Small intestine (tissue), 7 donors: Measurements from ENCODE around the gene DNAH2. TPM values are rescaled to one million over a fixed set of nuclear protein-coding genes. Genes with fewer than 3 reads are reported as not detected.

Experiments used
- DNase-seq, 2 donors: peaks; one replicate each; pipeline versions ENCODE4 v3.0.0 to v3.0.0-alpha.2; 2013
- FAIRE-seq: peaks from 2 replicates; lab custom pipeline; 2012; peaks lifted over from hg19 to GRCh38; lab: Jason Lieb, UNC
- H3K27ac ChIP-seq, 3 donors: one replicate each; pipeline ENCODE4 v1.5.1; 2013; ENCODE audit warnings: low read length in 2 of 3, mild to moderate bottlenecking in 2 of 3, control low read depth in 1 of 3, inconsistent platforms in 1 of 3, low read depth in 1 of 3, moderate library complexity in 1 of 3
- H3K27me3 ChIP-seq, 3 donors: one replicate each; pipeline ENCODE4 v1.6.1; 2013; ENCODE audit warnings: low read length in 3 of 3, inconsistent platforms in 1 of 3; ENCODE audit not compliant: control insufficient read depth in 3 of 3, insufficient read depth in 3 of 3
- H3K36me3 ChIP-seq, 3 donors: one replicate each; pipeline ENCODE4 v1.6.1; 2013; ENCODE audit warnings: low read length in 3 of 3, inconsistent platforms in 1 of 3, low read depth in 1 of 3, mild to moderate bottlenecking in 1 of 3, moderate library complexity in 1 of 3; ENCODE audit not compliant: control insufficient read depth in 3 of 3, insufficient read depth in 2 of 3
- H3K4me1 ChIP-seq, 3 donors: one replicate each; pipeline ENCODE4 v1.6.1; 2013; ENCODE audit warnings: low read length in 2 of 3, inconsistent platforms in 1 of 3, low read depth in 1 of 3, mild to moderate bottlenecking in 1 of 3, moderate library complexity in 1 of 3; ENCODE audit not compliant: control insufficient read depth in 3 of 3, insufficient read depth in 2 of 3
- H3K4me3 ChIP-seq, 3 donors: one replicate each; pipeline ENCODE4 v1.5.1; 2013; ENCODE audit warnings: low read length in 3 of 3, control low read depth in 1 of 3, inconsistent platforms in 1 of 3, low read depth in 1 of 3, mild to moderate bottlenecking in 1 of 3, moderate library complexity in 1 of 3
- H3K9me3 ChIP-seq, 2 donors: one replicate each; pipeline ENCODE4 v1.6.1; 2013; ENCODE audit warnings: low read depth in 1 of 2, low read length in 1 of 2; ENCODE audit not compliant: control insufficient read depth in 2 of 2, insufficient read depth in 1 of 2
- WGBS, 3 donors: extraction: QIAGEN DNeasy Blood & Tissue Kit; methylation state at CpG; one replicate each; pipeline ENCODE4 v1.1.7; 2013; 5-methylcytosine and 5-hydroxymethylcytosine counted together
- polyA plus RNA-seq, 4 donors: library from polyadenylated mRNA; stranded (reverse) in 3 of 4; unstranded in 1 of 4; fragments of 200-250 nt in 3 of 4; fragments of 120-200 nt in 1 of 4; gene quantifications; one replicate each; pipeline versions ENCODE4 v1.2.1 to v1.2.3, GENCODE V29; 2013
- donor health status: healthy with polysubstance abuse.
- donor health status: control.
- donor health status: control.
- donor health status: Bipolar disorder and iron deficiency.
- donor health status: healthy.

Gene DNAH2
- polyA plus RNA-seq, 4 donors = 0.04 to 0.09 TPM; not detected in 2

GRCh38 chr17:7745748-7746470 is 28.4 kb downstream of the DNAH2 start:
- Histone ChIP-seq H3K27ac (no peak overlapping the region), H3K4me3 (no peak overlapping the region), H3K9me3 (peaks cover 0 to 2% of the 10 kb centered on the region in 2 donors), H3K4me1 (no peaks in the 10 kb centered on the region), H3K27me3 (peaks cover 0 to 3% (median 0%) of the 10 kb centered on the region in 3 donors), H3K36me3 (no peaks in the 10 kb centered on the region)
- WGBS, 3 donors = 34 to 64% (median 47%) methylated on average over 7 of the region's 7 CpGs
- FAIRE-seq (no peak), DNase-seq (no peak)

DNA sequence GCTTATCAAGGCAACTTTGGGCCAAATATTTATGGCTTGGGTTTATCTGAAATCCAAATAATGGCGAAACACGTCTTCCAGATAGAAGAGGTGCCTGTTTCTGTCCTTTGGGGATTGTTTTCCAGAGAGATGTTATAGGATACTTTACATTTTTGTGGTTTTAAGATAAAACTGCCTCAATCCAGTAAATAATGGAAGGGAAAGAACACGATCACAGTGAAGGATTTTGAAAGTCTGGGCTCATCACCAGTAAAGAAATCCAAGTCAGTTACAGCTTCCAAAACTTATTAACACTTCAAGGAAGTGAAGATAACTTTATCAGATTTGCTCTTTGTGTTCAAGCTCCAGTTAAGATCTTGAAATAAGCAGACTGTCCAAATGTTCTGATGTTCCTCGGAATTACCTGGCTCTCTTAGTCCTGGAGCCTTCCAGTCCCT is 30.1 kb downstream of the DNAH2 start:
- DNase-seq (no peak), FAIRE-seq (no peak)
- Histone ChIP-seq H3K27me3 (peaks cover 0 to 3% (median 0%) of the 10 kb centered on the region in 3 donors), H3K36me3 (no peaks in the 10 kb centered on the region), H3K4me1 (no peaks in the 10 kb centered on the region), H3K27ac (no peak overlapping the region), H3K4me3 (no peak overlapping the region), H3K9me3 (peaks cover 0 to 2% of the 10 kb centered on the region in 2 donors)
- 16 to 38% (median 37%) methylated on average over 4 of the region's 4 CpGs for WGBS, 3 donors

GRCh38 chr17:7748076-7748775 is 30.7 kb downstream of the DNAH2 start:
- no peak overlapping the region for H3K27ac ChIP-seq
- no peak for DNase-seq
- peaks cover 0 to 2% of the 10 kb centered on the region in 2 donors for H3K9me3 ChIP-seq
- H3K36me3 ChIP-seq = no peaks in the 10 kb centered on the region
- no peaks in the 10 kb centered on the region for H3K27me3 ChIP-seq
- H3K4me3 ChIP-seq = no peak overlapping the region
- H3K4me1 ChIP-seq = no peaks in the 10 kb centered on the region
- FAIRE-seq = no peak
- WGBS, 3 donors = 59 to 68% (median 67%) methylated on average over 10 of the region's 10 CpGs

GRCh38 chr17:7750321-7750821 is 32.8 kb downstream of the DNAH2 start:
- Histone ChIP-seq H3K4me1 (no peaks in the 10 kb centered on the region), H3K36me3 (no peaks in the 10 kb centered on the region), H3K27me3 (no peaks in the 10 kb centered on the region), H3K4me3 (no peak overlapping the region), H3K27ac (no peak overlapping the region), H3K9me3 (peaks cover 0 to 2% of the 10 kb centered on the region in 2 donors)
- no peak for FAIRE-seq
- no peak for DNase-seq
- WGBS, 3 donors = 73 to 85% (median 77%) methylated on average over 4 of the region's 4 CpGs

DNA sequence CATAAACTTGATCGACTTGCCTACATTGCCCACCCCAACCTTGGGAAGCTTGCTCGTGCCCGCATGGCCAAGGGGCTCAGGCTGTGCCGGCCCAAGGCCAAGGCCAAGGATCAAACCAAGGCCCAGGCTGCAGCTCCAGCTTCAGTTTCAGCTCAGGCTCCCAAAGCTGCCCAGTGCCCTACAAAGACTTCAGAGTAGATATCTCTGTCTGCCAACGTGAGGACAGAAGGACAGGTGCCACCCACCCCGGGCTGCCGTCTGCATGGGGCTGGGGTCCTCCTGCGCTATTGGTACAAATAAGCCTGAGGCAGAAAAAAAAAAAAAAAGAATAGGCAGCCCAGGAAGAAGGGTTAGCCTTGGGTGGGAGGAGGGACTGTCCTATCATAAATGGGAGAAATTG is 37.1 kb downstream of the DNAH2 start:
- DNase-seq = no peak
- H3K4me1 ChIP-seq = no peaks in the 10 kb centered on the region
- no peak overlapping the region for H3K4me3 ChIP-seq
- no peak for FAIRE-seq
- 77 to 82% (median 78%) methylated on average over 8 of the region's 8 CpGs for WGBS, 3 donors
- no peaks in the 10 kb centered on the region for H3K27me3 ChIP-seq
- no peaks in the 10 kb centered on the region for H3K36me3 ChIP-seq
- peaks cover 0 to 2% of the 10 kb centered on the region in 2 donors for H3K9me3 ChIP-seq
- no peak overlapping the region for H3K27ac ChIP-seq

DNA sequence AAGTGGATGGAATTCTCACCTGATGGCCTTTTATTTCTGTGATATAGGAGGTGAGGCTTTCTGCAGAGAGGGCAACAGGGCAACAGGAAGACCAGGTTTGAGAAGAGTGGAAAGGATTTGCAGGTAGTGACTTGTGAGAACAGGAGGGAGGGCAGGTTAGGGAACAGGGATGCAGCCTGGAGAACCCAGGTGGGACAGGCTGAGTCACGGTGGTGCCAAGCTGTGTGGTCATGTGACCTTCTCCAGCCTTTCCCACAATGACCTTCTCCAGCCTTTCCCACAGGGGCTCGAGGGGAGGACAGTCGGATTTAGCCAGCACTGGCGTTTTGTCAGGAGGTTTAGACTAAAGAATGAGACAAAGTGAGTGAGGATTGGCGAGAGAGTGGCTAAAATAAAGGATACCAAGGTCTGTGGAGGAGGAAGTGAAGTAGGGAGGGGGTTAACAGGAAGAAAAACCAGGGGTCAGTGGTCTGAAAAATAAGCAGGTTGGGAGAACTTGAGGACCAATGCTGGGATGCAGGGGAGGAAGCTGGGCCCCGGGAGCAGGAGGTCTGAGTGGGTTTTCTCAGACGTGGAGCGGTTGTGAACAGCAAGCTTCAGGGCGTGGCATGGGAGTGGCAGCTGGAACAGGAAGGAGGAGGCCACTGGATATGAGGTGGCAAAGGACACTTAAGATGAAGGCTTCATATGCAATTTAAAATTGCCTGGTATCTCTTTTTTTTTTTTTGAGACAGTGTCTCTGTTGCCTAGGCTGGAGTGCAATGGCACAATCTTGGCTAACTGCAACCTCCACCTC is 37.7 kb downstream of the DNAH2 start:
- Histone ChIP-seq H3K4me3 (no peak overlapping the region), H3K27me3 (no peaks in the 10 kb centered on the region), H3K4me1 (no peaks in the 10 kb centered on the region), H3K36me3 (no peaks in the 10 kb centered on the region), H3K27ac (no peak overlapping the region), H3K9me3 (no peaks in the 10 kb centered on the region)
- WGBS, 3 donors = 29 to 49% (median 37%) methylated on average over 9 of the region's 9 CpGs
- FAIRE-seq (no peak), DNase-seq (peak; percentile 26 to 42)

GRCh38 chr17:7756968-7757367 is 39.4 kb downstream of the DNAH2 start:
- Histone ChIP-seq H3K4me3 (no peak overlapping the region), H3K36me3 (no peaks in the 10 kb centered on the region), H3K9me3 (no peaks in the 10 kb centered on the region), H3K27ac (no peak overlapping the region), H3K27me3 (no peaks in the 10 kb centered on the region), H3K4me1 (no peaks in the 10 kb centered on the region)
- DNase-seq (no peak), FAIRE-seq (no peak)
- WGBS, 3 donors = 88 to 94% (median 92%) methylated on average over 14 of the region's 14 CpGs

DNA sequence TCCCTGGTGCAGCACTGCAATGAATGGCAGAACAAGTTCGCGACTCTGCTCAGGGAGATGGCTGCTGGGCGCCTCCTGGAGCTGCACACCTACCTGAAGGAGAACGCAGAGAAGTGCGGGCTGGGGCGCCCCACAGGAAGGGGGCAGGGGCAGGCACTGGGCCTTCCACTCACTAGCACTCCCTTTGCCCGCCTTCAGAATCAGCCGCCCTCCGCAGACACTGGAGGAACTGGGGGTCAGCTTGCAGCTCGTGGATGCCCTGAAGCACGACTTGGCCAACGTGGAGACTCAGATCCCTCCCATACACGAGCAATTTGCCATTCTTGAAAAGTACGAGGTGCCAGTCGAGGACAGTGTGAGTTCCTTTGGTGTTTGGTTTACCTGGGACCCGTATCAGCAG is 46.4 kb downstream of the DNAH2 start:
- Histone ChIP-seq H3K4me1 (no peaks in the 10 kb centered on the region), H3K27ac (no peak overlapping the region), H3K27me3 (no peaks in the 10 kb centered on the region), H3K36me3 (no peaks in the 10 kb centered on the region), H3K4me3 (no peak overlapping the region), H3K9me3 (no peaks in the 10 kb centered on the region)
- FAIRE-seq (no peak), DNase-seq (no peak)
- 84 to 91% (median 88%) methylated on average over 16 of the region's 16 CpGs for WGBS, 3 donors
